ENCODE measurements around the gene PHF23. TPM values are rescaled to one million over a fixed set of nuclear protein-coding genes. Genes with fewer than 3 reads are reported as not detected.

PHF23 gene
- total RNA-seq, 1 experiment from 2014 or later = 110 TPM

DNA sequence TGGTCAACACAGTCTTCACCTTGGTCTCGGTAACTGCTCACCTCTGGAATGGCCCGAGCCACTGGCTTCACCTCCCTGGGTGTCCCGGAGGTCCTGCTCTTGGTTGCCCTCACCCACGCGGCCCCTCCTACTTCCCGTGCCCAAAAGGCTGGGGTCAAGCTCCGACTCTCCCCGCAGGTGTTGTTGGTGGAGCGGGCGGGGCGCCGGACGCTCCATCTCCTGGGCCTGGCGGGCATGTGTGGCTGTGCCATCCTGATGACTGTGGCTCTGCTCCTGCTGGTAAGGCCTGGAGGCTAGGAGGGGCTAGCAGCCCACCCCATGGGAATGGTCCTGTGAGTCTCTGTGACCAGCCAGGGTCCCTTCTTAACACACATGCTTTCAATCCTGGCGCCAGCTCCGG lies 45.7 kb upstream of the PHF23 start:
- H3K14ac ChIP-seq (ENCODE audit: insufficient read depth, low read length) = no peak overlapping the region
- H4K91ac ChIP-seq (ENCODE audit: insufficient read length, low read depth, low read length) = no peak overlapping the region
- H3T11ph ChIP-seq (ENCODE audit: low read length) = no peak overlapping the region
- H3K27ac Mint-ChIP-seq = no peak overlapping the region; a peak in 1 of 7 replicates
- no peak overlapping the region for H3K4ac ChIP-seq (ENCODE audit: low read depth, low read length)
- H3K79me2 ChIP-seq (ENCODE audit: insufficient read depth, low read length) = no peaks in the 10 kb centered on the region
- no peak overlapping the region for H3K4me3 Mint-ChIP-seq
- H2AK5ac ChIP-seq (ENCODE audit: insufficient read length, low read length) = no peak overlapping the region
- H3K27me3 Mint-ChIP-seq (ENCODE audit: low read depth) = peaks cover 13% of the 10 kb centered on the region
- H3K36me3 Mint-ChIP-seq (ENCODE audit: insufficient read depth in 1 of 3, low read depth in 3 of 3) = peaks cover 2 to 25% (median 11%) of the 10 kb centered on the region in 3 experiments; a peak in 5 of 7 replicates
- peaks cover 15 to 25% of the 10 kb centered on the region in 2 experiments for H3K4me1 Mint-ChIP-seq
- H2BK20ac ChIP-seq (ENCODE audit: low read depth, low read length, poor library complexity, severe bottlenecking) = no peak overlapping the region
- peaks cover 3% of the 10 kb centered on the region; the same call in 1 of the 2 replicates for H3K4me1 ChIP-seq (ENCODE audit: insufficient read depth, low read length)
- no peak for DNase-seq
- no peaks in the 10 kb centered on the region for H3K9me3 Mint-ChIP-seq
- H3K18ac ChIP-seq (ENCODE audit: insufficient read length, low read depth, low read length) = no peak overlapping the region
- no peaks in the 10 kb centered on the region for H4K20me1 ChIP-seq (ENCODE audit: control insufficient read depth, insufficient read depth, insufficient read length)
- TF ChIP-seq, protein P1, sequence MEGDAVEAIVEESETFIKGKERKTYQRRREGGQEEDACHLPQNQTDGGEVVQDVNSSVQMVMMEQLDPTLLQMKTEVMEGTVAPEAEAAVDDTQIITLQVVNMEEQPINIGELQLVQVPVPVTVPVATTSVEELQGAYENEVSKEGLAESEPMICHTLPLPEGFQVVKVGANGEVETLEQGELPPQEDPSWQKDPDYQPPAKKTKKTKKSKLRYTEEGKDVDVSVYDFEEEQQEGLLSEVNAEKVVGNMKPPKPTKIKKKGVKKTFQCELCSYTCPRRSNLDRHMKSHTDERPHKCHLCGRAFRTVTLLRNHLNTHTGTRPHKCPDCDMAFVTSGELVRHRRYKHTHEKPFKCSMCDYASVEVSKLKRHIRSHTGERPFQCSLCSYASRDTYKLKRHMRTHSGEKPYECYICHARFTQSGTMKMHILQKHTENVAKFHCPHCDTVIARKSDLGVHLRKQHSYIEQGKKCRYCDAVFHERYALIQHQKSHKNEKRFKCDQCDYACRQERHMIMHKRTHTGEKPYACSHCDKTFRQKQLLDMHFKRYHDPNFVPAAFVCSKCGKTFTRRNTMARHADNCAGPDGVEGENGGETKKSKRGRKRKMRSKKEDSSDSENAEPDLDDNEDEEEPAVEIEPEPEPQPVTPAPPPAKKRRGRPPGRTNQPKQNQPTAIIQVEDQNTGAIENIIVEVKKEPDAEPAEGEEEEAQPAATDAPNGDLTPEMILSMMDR (conservative IDR thresholded peaks at IDR 0.05) = no peak
- H2BK15ac ChIP-seq (ENCODE audit: low read depth, low read length) = no peak overlapping the region
- H3K27me3 ChIP-seq (ENCODE audit: insufficient read depth, low read length) = no peaks in the 10 kb centered on the region
- no peak overlapping the region for H4K8ac ChIP-seq (replicated peaks; ENCODE audit: insufficient read length, low read depth, low read length)
- H4K5ac ChIP-seq (ENCODE audit: insufficient read length, low read depth, low read length) = no peak overlapping the region
- no peaks in the 10 kb centered on the region for H3K9me3 ChIP-seq (ENCODE audit: control insufficient read depth, low read depth, low read length)
- no CpG with 5 or more reads among the region's 16 CpGs for WGBS (ENCODE audit: extremely low coverage, insufficient read length, low lambda C conversion rate)
- H3K23ac ChIP-seq (ENCODE audit: insufficient read length, low read depth, low read length) = no peak overlapping the region
- H2AFZ ChIP-seq (ENCODE audit: low read length) = no peak overlapping the region
- H3K4me2 ChIP-seq (ENCODE audit: insufficient read depth, insufficient read length, low read length) = no peak overlapping the region
- no peak overlapping the region for H2BK12ac ChIP-seq (ENCODE audit: insufficient read length, low read depth, low read length)
- H3K79me1 ChIP-seq (ENCODE audit: insufficient read depth, low read depth, low read length, poor library complexity, severe bottlenecking) = no peaks in the 10 kb centered on the region
- H3K23me2 ChIP-seq (ENCODE audit: insufficient read length, low read depth, low read length, poor library complexity, severe bottlenecking) = peaks cover 12% of the 10 kb centered on the region
- H3K9ac ChIP-seq (ENCODE audit: extremely low read depth, insufficient read length, low read length) = no peak overlapping the region
- H2BK5ac ChIP-seq (ENCODE audit: insufficient read length, low read length) = no peak overlapping the region
- H3K56ac ChIP-seq (ENCODE audit: insufficient read length, low read depth, low read length) = no peak overlapping the region
- H2BK120ac ChIP-seq (ENCODE audit: low read depth, low read length, poor library complexity, severe bottlenecking) = no peak overlapping the region
- H3K27ac ChIP-seq (ENCODE audit: insufficient read length, low read depth, low read length) = no peak overlapping the region
